Panc1 (cell line): Measurements from ENCODE around the gene CTBP1. TPM values are rescaled to one million over a fixed set of nuclear protein-coding genes. Genes with fewer than 3 reads are reported as not detected.

Experiments
- ATAC-seq: fragments of 200-7000 bp; cut with Tn5 transposase; 2 replicates; pipeline ENCODE4 v1.9.1; 2020; ENCODE audit warnings: mild to moderate bottlenecking, moderate library complexity
- BruUV-seq: library from RNA; stranded (reverse); fragments of 400-500 nt; replicated peaks from 2 replicates; lab custom pipeline; 2021; lab: Mats Ljungman, UMichigan
- CTCF ChIA-PET: fragments of 300-600 bp; sonication (Branson Sonifier 250); formaldehyde crosslinking; loops from one replicate; lab custom pipeline; 2022; ENCODE audit warnings: antibody characterized with exemption; lab: Charles Lee
- POLR2A ChIA-PET: fragments of 300-600 bp; sonication (Branson Sonifier 250); formaldehyde crosslinking; loops from one replicate; lab custom pipeline; 2022; ENCODE audit warnings: antibody characterized with exemption; lab: Charles Lee
- DNase-seq: peaks from one replicate; pipeline ENCODE4 v3.0.0-alpha.2; 2010; ENCODE audit warnings: low read depth, low spot score
- H3K27ac ChIP-seq: 2 replicates; pipeline ENCODE4 v1.5.1; 2011; ENCODE audit warnings: mild to moderate bottlenecking, low read length, inconsistent platforms
- H3K27me3 ChIP-seq: fragments of 200-500 bp; sonication (Bioruptor generic); 2 replicates; pipeline ENCODE4 v1.6.0; 2014; ENCODE audit warnings: low read length, inconsistent platforms; ENCODE audit not compliant: control insufficient read depth, insufficient read depth
- H3K36me3 ChIP-seq: fragments of 200-500 bp; sonication (Bioruptor generic); 2 replicates; pipeline ENCODE4 v1.5.1; 2014; ENCODE audit warnings: inconsistent platforms, mild to moderate bottlenecking, low read length, moderate library complexity; ENCODE audit not compliant: control insufficient read depth, insufficient read depth
- H3K4me1 ChIP-seq: 2 replicates; pipeline ENCODE4 v1.5.1; 2011; ENCODE audit warnings: inconsistent platforms, mild to moderate bottlenecking, low read length, moderate library complexity; ENCODE audit not compliant: control insufficient read depth, insufficient read depth
- H3K4me3 ChIP-seq, 2 experiments: 2 replicates each; pipeline ENCODE4 v1.5.1; 2011 to 2012; ENCODE audit warnings: low read depth in 2 of 2, low read length in 2 of 2, mild to moderate bottlenecking in 2 of 2, inconsistent platforms in 1 of 2, moderate library complexity in 1 of 2
- H3K9me3 ChIP-seq: fragments of 200-500 bp; sonication (Bioruptor generic); 2 replicates; pipeline ENCODE4 v1.5.1; 2014; ENCODE audit warnings: low read depth, mild to moderate bottlenecking, inconsistent platforms, low read length, moderate library complexity; ENCODE audit not compliant: control insufficient read depth, insufficient read depth
- CTCF ChIP-seq: fragments of 450-650 bp; IDR thresholded peaks from 2 replicates; pipeline ENCODE4 v1.5.1; 2017; ENCODE audit warnings: mild to moderate bottlenecking
- POLR2AphosphoS5 ChIP-seq: IDR thresholded peaks from 2 replicates; pipeline ENCODE4 v1.6.1; 2012; ENCODE audit warnings: mild to moderate bottlenecking, low read depth, low read length, moderate library complexity
- REST ChIP-seq, 2 experiments: IDR thresholded peaks; 2 replicates each; pipeline ENCODE4 v1.6.1; 2011 to 2012; ENCODE audit warnings: low read depth in 2 of 2, control low read depth in 1 of 2, low read length in 1 of 2, mild to moderate bottlenecking in 1 of 2, moderate library complexity in 1 of 2; ENCODE audit not compliant: insufficient read depth in 1 of 2
- SIN3A ChIP-seq: IDR thresholded peaks from 2 replicates; pipeline ENCODE4 v1.6.1; 2012; ENCODE audit warnings: low read depth, mild to moderate bottlenecking, low read length, moderate library complexity, borderline replicate concordance; ENCODE audit not compliant: insufficient read depth
- TCF7L2 ChIP-seq: IDR thresholded peaks from 2 replicates; pipeline ENCODE4 v1.6.1; 2011; ENCODE audit warnings: mild to moderate bottlenecking, low read depth, low read length, inconsistent platforms
- in situ Hi-C: cut with HindIII; loops from 2 replicates; pipeline ENCODE4 v1.10.0; 2016; ENCODE audit warnings: low sequenced_read_pairs, low pct_unique_long_range_greater_than_20kb
- intact Hi-C: fragments of 100-400 bp; cut with micrococcal nuclease; formaldehyde crosslinking; loops from one replicate; pipeline ENCODE4 v1.10.0; 2022; ENCODE audit not compliant: unreplicated experiment
- total RNA-seq: library from RNA; stranded (reverse); gene quantifications from one replicate; pipeline ENCODE4 v1.2.1, GENCODE V29; 2021; ENCODE audit not compliant: unreplicated experiment

CTBP1 gene
- total RNA-seq, 1 experiment from 2014 or later = 157 TPM

- H3K4me3 ChIP-seq = peak overlapping the region; percentile 20 to 81
- H3K27ac ChIP-seq = no peak overlapping the region
- POLR2A ChIA-PET = interaction anchor here (0.5 to 0.6 kb wide), 2 partner anchors 186 to 581 kb away, joined by 3 read pairs; no protein-coding TSS in a partner anchor
- TF ChIP-seq POLR2AphosphoS5 (no peak), SIN3A (no peak), REST (IDR thresholded peaks at IDR 0.05; ENCODE audit: insufficient read depth in 1 of 2, low read depth in 2 of 2, low read length in 1 of 2) (no peak), CTCF (no peak), TCF7L2 (no peak)
- CTCF ChIA-PET = no interaction called here
- BruUV-seq = no TSS peak
- in situ Hi-C loops (no loop called here), intact Hi-C loops (no loop called here)
- H3K36me3 ChIP-seq = no peaks in the 10 kb centered on the region
- ATAC-seq (no peak), DNase-seq (no peak)
- H3K4me1 ChIP-seq = peaks cover 38% of the 10 kb centered on the region
- H3K9me3 ChIP-seq = no peaks in the 10 kb centered on the region
- H3K27me3 ChIP-seq = no peaks in the 10 kb centered on the region
Measured at GRCh38 chr4:1291996-1292702, 43.2 kb upstream of the CTBP1 start.

- H3K27ac ChIP-seq = peak overlapping the region; percentile 81
Measured at GRCh38 chr4:1291091-1291490, 42.2 kb upstream of the CTBP1 start.

More at GRCh38 chr4:1291091-1291490, 42.2 kb upstream of the CTBP1 start:
- Histone ChIP-seq H3K4me1 (peaks cover 38% of the 10 kb centered on the region), H3K27me3 (no peaks in the 10 kb centered on the region), H3K36me3 (no peaks in the 10 kb centered on the region), H3K9me3 (no peaks in the 10 kb centered on the region), H3K4me3 (peak overlapping the region; percentile 81 to 89)
- DNase-seq (no peak), ATAC-seq (no peak)
- BruUV-seq = no TSS peak
- no peak for TF ChIP-seq POLR2AphosphoS5
- TF ChIP-seq CTCF = no peak
- TF ChIP-seq REST (IDR thresholded peaks at IDR 0.05; ENCODE audit: insufficient read depth in 1 of 2, low read depth in 2 of 2, low read length in 1 of 2) = no peak
- TF ChIP-seq TCF7L2 = no peak
- TF ChIP-seq SIN3A = no peak
- CTCF ChIA-PET = no interaction called here
- in situ Hi-C loops = no loop called here
- POLR2A ChIA-PET = no interaction called here
- intact Hi-C loops = no loop called here
